ENCODE measurements around the gene GRB7.

GRB7 gene

DNA sequence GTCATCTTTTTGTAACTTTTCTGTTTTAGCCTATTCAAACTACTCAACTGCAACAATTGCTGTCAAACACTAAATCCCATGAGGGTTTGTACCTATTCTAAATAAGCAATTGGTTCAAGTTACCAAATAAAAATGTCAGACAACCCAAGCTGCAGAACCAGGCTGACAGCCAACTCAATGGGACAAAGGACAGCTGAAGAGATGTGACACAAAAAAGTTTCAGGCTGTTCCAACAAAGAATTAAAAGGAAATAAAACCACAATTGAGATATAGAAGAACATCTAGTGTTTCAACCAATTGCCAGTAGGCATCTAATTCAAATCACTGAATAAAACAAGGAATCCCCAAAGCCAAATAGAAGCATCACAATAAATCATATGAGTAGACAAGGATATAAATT is 49.3 kb downstream of the GRB7 start:
- Histone ChIP-seq H3K4me2 (ENCODE audit: insufficient read depth, low read length, poor library complexity, severe bottlenecking) (no peak overlapping the region), H2BK120ac (ENCODE audit: low read depth, low read length) (no peak overlapping the region), H2BK12ac (ENCODE audit: low read length) (no peak overlapping the region), H3K4ac (ENCODE audit: low read length) (no peak overlapping the region), H3K27ac (replicated peaks; ENCODE audit: low read length) (no peak overlapping the region), H3K9ac (ENCODE audit: low read depth, low read length, poor library complexity) (no peak overlapping the region), H3K27me3 (ENCODE audit: control insufficient read depth in 3 of 3, insufficient read depth in 3 of 3, low read depth in 1 of 3, low read length in 3 of 3) (peaks cover 0 to 44% (median 0%) of the 10 kb centered on the region in 3 experiments), H3K18ac (ENCODE audit: low read length) (no peak overlapping the region), H3K36me3 (replicated peaks in 1 of 2; ENCODE audit: control insufficient read depth in 2 of 2, insufficient read depth in 2 of 2, low read length in 2 of 2) (no peaks in the 10 kb centered on the region), H2AFZ (ENCODE audit: low read length) (no peak overlapping the region), H4K8ac (ENCODE audit: low read depth, low read length) (no peak overlapping the region), H3K4me3 (ENCODE audit: low read length in 2 of 2) (no peak overlapping the region), H3K23ac (ENCODE audit: low read depth, low read length, poor library complexity) (no peak overlapping the region), H4K91ac (ENCODE audit: low read depth, low read length, poor library complexity) (no peak overlapping the region), H2AK5ac (ENCODE audit: low read depth, low read length) (no peak overlapping the region), H3K4me1 (ENCODE audit: control insufficient read depth in 2 of 2, insufficient read depth in 1 of 2, low read depth in 1 of 2, low read length in 2 of 2) (peaks cover 0 to 6% of the 10 kb centered on the region in 2 donors), H3K14ac (ENCODE audit: low read length) (no peak overlapping the region), H3K79me1 (ENCODE audit: low read depth, low read length) (no peaks in the 10 kb centered on the region), H2BK15ac (ENCODE audit: low read length) (no peak overlapping the region), H3K9me3 (replicated peaks in 1 of 2; ENCODE audit: control insufficient read depth in 2 of 2, insufficient read depth in 1 of 2, low read depth in 1 of 2, low read length in 2 of 2) (no peaks in the 10 kb centered on the region), H2BK5ac (ENCODE audit: low read length) (no peak overlapping the region)
- DNase-seq (ENCODE audit: low spot score): no peak

DNA sequence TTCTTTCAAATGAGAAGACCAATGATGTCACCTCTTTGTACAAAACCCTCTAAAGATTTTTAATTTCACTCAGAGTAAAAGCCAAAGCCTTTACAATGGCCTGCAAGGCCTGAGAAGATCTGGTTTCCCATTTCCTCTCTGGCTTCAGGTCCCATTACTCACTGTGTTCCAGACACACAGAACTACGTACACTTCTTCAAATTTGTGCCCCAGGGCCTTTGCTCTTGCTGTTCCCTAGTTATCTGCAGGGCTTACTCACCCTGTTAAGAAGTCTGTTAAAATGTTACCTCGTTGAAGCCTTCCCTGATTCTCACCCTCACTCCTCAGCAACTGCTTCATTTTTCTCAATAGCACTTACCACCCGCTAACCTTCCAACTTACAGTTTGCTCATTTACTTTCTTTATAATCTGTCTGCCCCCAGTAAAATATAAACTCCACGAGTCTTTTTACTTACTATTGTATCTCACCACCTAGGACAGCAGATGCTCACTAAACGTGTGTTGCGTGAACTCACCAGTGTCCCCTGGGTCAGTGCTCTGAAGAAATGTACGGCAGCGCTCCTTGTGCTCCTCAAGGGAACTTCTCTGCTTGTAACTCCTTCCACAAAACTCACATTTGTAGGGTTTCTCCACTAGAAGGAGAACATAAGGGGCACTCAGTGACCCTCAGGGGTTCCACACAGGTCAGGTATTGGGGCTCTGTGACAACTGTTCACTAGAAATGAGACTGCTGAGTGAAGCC is 50.2 kb downstream of the GRB7 start:
- H3K4me2 ChIP-seq (ENCODE audit: insufficient read depth, low read length, poor library complexity, severe bottlenecking): no peak overlapping the region
- H2AFZ ChIP-seq (ENCODE audit: low read length): no peak overlapping the region
- 100% methylated on average over 1 of the region's 8 CpGs; no CpG with 5 or more reads in 1 of the 2 donors for WGBS, 2 donors (ENCODE audit: extremely low coverage in 2 of 2, insufficient read length in 2 of 2, insufficient replicate concordance in 1 of 2)
- H3K18ac ChIP-seq (ENCODE audit: low read length): no peak overlapping the region
- H4K91ac ChIP-seq (ENCODE audit: low read depth, low read length, poor library complexity): no peak overlapping the region
- no peak overlapping the region for H2BK5ac ChIP-seq (ENCODE audit: low read length)
- H2AK5ac ChIP-seq (ENCODE audit: low read depth, low read length): no peak overlapping the region
- no peak overlapping the region for H2BK120ac ChIP-seq (ENCODE audit: low read depth, low read length)
- H3K9ac ChIP-seq (ENCODE audit: low read depth, low read length, poor library complexity): no peak overlapping the region
- H3K27ac ChIP-seq (replicated peaks; ENCODE audit: low read length): no peak overlapping the region
- no peak overlapping the region for H3K23ac ChIP-seq (ENCODE audit: low read depth, low read length, poor library complexity)
- no peak overlapping the region for H4K8ac ChIP-seq (ENCODE audit: low read depth, low read length)
- no peak overlapping the region for H3K14ac ChIP-seq (ENCODE audit: low read length)
- H3K4ac ChIP-seq (ENCODE audit: low read length): no peak overlapping the region
- peaks cover 0 to 45% (median 0%) of the 10 kb centered on the region in 3 experiments for H3K27me3 ChIP-seq (ENCODE audit: control insufficient read depth in 3 of 3, insufficient read depth in 3 of 3, low read depth in 1 of 3, low read length in 3 of 3)
- no peaks in the 10 kb centered on the region for H3K79me1 ChIP-seq (ENCODE audit: low read depth, low read length)
- no peak overlapping the region for H2BK12ac ChIP-seq (ENCODE audit: low read length)
- H3K4me3 ChIP-seq (ENCODE audit: low read length in 2 of 2): no peak overlapping the region
- no peak overlapping the region for H2BK15ac ChIP-seq (ENCODE audit: low read length)
- H3K36me3 ChIP-seq (replicated peaks in 1 of 2; ENCODE audit: control insufficient read depth in 2 of 2, insufficient read depth in 2 of 2, low read length in 2 of 2): no peaks in the 10 kb centered on the region
- H3K9me3 ChIP-seq (replicated peaks in 1 of 2; ENCODE audit: control insufficient read depth in 2 of 2, insufficient read depth in 1 of 2, low read depth in 1 of 2, low read length in 2 of 2): no peaks in the 10 kb centered on the region
- H3K4me1 ChIP-seq (ENCODE audit: control insufficient read depth in 2 of 2, insufficient read depth in 1 of 2, low read depth in 1 of 2, low read length in 2 of 2): peaks cover 0 to 6% of the 10 kb centered on the region in 2 donors
- DNase-seq (ENCODE audit: low spot score): no peak

GRCh38 chr17:39791111-39791992 is 53.6 kb downstream of the GRB7 start:
- Histone ChIP-seq H2BK5ac (ENCODE audit: low read length) (no peak overlapping the region), H3K79me1 (ENCODE audit: low read depth, low read length) (no peaks in the 10 kb centered on the region), H2BK15ac (ENCODE audit: low read length) (no peak overlapping the region), H3K4ac (ENCODE audit: low read length) (no peak overlapping the region), H3K36me3 (replicated peaks in 1 of 2; ENCODE audit: control insufficient read depth in 2 of 2, insufficient read depth in 2 of 2, low read length in 2 of 2) (no peaks in the 10 kb centered on the region), H2BK12ac (ENCODE audit: low read length) (no peak overlapping the region), H3K4me3 (ENCODE audit: low read length in 2 of 2) (no peak overlapping the region), H3K14ac (ENCODE audit: low read length) (no peak overlapping the region), H3K27ac (replicated peaks; ENCODE audit: low read length) (peak overlapping the region; percentile 11), H2AK5ac (ENCODE audit: low read depth, low read length) (no peak overlapping the region), H3K27me3 (ENCODE audit: control insufficient read depth in 3 of 3, insufficient read depth in 3 of 3, low read depth in 1 of 3, low read length in 3 of 3) (peaks cover 0 to 59% (median 0%) of the 10 kb centered on the region in 3 experiments), H2AFZ (ENCODE audit: low read length) (no peak overlapping the region), H2BK120ac (ENCODE audit: low read depth, low read length) (no peak overlapping the region), H3K4me1 (ENCODE audit: control insufficient read depth in 2 of 2, insufficient read depth in 1 of 2, low read depth in 1 of 2, low read length in 2 of 2) (peaks cover 0 to 6% of the 10 kb centered on the region in 2 donors), H3K4me2 (ENCODE audit: insufficient read depth, low read length, poor library complexity, severe bottlenecking) (no peak overlapping the region), H3K9ac (ENCODE audit: low read depth, low read length, poor library complexity) (no peak overlapping the region), H3K23ac (ENCODE audit: low read depth, low read length, poor library complexity) (no peak overlapping the region), H3K9me3 (replicated peaks in 1 of 2; ENCODE audit: control insufficient read depth in 2 of 2, insufficient read depth in 1 of 2, low read depth in 1 of 2, low read length in 2 of 2) (no peaks in the 10 kb centered on the region), H4K91ac (ENCODE audit: low read depth, low read length, poor library complexity) (no peak overlapping the region), H4K8ac (ENCODE audit: low read depth, low read length) (no peak overlapping the region), H3K18ac (ENCODE audit: low read length) (no peak overlapping the region)
- peak; percentile 35 for DNase-seq (ENCODE audit: low spot score)
- WGBS, 2 donors (ENCODE audit: extremely low coverage in 2 of 2, insufficient read length in 2 of 2, insufficient replicate concordance in 1 of 2): no CpG with 5 or more reads among the region's 6 CpGs

- Histone ChIP-seq H3K9ac (ENCODE audit: low read depth, low read length, poor library complexity) (no peak overlapping the region), H3K9me3 (replicated peaks in 1 of 2; ENCODE audit: control insufficient read depth in 2 of 2, insufficient read depth in 1 of 2, low read depth in 1 of 2, low read length in 2 of 2) (no peaks in the 10 kb centered on the region), H3K79me1 (ENCODE audit: low read depth, low read length) (no peaks in the 10 kb centered on the region), H2BK15ac (ENCODE audit: low read length) (no peak overlapping the region), H3K23ac (ENCODE audit: low read depth, low read length, poor library complexity) (no peak overlapping the region), H3K4me2 (ENCODE audit: insufficient read depth, low read length, poor library complexity, severe bottlenecking) (no peak overlapping the region), H3K14ac (ENCODE audit: low read length) (no peak overlapping the region), H2AK5ac (ENCODE audit: low read depth, low read length) (no peak overlapping the region), H2BK5ac (ENCODE audit: low read length) (no peak overlapping the region), H3K36me3 (replicated peaks in 1 of 2; ENCODE audit: control insufficient read depth in 2 of 2, insufficient read depth in 2 of 2, low read length in 2 of 2) (no peaks in the 10 kb centered on the region), H2AFZ (ENCODE audit: low read length) (no peak overlapping the region), H3K4me3 (ENCODE audit: low read length in 2 of 2) (no peak overlapping the region), H3K4me1 (ENCODE audit: control insufficient read depth in 2 of 2, insufficient read depth in 1 of 2, low read depth in 1 of 2, low read length in 2 of 2) (peaks cover 0 to 6% of the 10 kb centered on the region in 2 donors), H3K18ac (ENCODE audit: low read length) (no peak overlapping the region), H3K4ac (ENCODE audit: low read length) (no peak overlapping the region), H2BK12ac (ENCODE audit: low read length) (no peak overlapping the region), H4K91ac (ENCODE audit: low read depth, low read length, poor library complexity) (no peak overlapping the region), H2BK120ac (ENCODE audit: low read depth, low read length) (no peak overlapping the region), H3K27me3 (ENCODE audit: control insufficient read depth in 3 of 3, insufficient read depth in 3 of 3, low read depth in 1 of 3, low read length in 3 of 3) (peaks cover 0 to 57% (median 0%) of the 10 kb centered on the region in 3 experiments), H3K27ac (replicated peaks; ENCODE audit: low read length) (no peak overlapping the region), H4K8ac (ENCODE audit: low read depth, low read length) (no peak overlapping the region)
- WGBS, 2 donors (ENCODE audit: extremely low coverage in 2 of 2, insufficient read length in 2 of 2, insufficient replicate concordance in 1 of 2): no CpG with 5 or more reads among the region's 10 CpGs
- no peak for DNase-seq (ENCODE audit: low spot score)
Observed at GRCh38 chr17:39792526-39793221, 54.9 kb downstream of the GRB7 start.
